ENCODE data around the gene MKKS. TPM values are rescaled to one million over a fixed set of nuclear protein-coding genes. Genes with fewer than 3 reads are reported as not detected.

The MKKS gene
- polyA plus RNA-seq, 1 of the 3 experiments (the other 2 are of a cell fraction) = 10.1 TPM

DNA sequence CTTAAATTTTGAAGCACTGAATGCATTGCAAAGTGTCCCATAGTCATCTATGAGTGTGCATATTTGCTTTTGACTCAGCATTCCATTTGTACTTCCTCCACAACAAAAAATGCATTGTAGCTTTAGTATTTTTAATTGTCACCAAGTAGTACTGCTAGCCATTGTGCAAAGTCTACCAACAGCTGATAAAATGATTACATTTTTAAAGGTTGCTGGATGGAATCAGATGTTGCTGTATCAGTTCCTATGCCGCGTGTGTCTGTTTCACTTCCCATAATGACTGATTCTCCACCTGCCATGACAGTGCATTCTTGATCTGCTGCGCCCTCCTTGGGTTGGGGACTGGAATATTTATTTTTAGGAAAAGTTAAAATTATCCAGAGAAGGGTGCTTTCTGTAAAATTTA, 42.3 kb upstream of the MKKS start:
- 96% methylated on average over 3 of the region's 3 CpGs for WGBS (ENCODE audit: low lambda C conversion rate)
- Histone ChIP-seq H3K79me2 (ENCODE audit: insufficient read depth) (peaks cover 5% of the 10 kb centered on the region; the same call in 1 of the 2 replicates), H2AFZ (ENCODE audit: low read depth) (no peak overlapping the region), H3K9me2 (no peaks in the 10 kb centered on the region), H4K20me1 (ENCODE audit: insufficient read depth) (no peaks in the 10 kb centered on the region), H3K9ac (no peak overlapping the region), H3K4me2 (no peak overlapping the region), H3K27me3 (ENCODE audit: insufficient read depth) (no peaks in the 10 kb centered on the region), H3K36me3 (replicated peaks in 1 of 2; ENCODE audit: control insufficient read depth in 1 of 2, insufficient read depth in 2 of 2, low read length in 1 of 2) (no peaks in the 10 kb centered on the region), H3K27ac (ENCODE audit: low read depth in 2 of 2, low read length in 1 of 2) (no peak overlapping the region), H3K4me3 (ENCODE audit: low read depth in 2 of 2, low read length in 1 of 2) (no peak overlapping the region), H3K9me3 (no peaks in the 10 kb centered on the region), H3F3A (replicated peaks; ENCODE audit: insufficient read depth) (no peaks in the 10 kb centered on the region), H3K4me1 (ENCODE audit: control insufficient read depth in 1 of 2, insufficient read depth in 2 of 2, low read depth in 1 of 2, low read length in 1 of 2) (peaks cover 3 to 7% of the 10 kb centered on the region in 2 experiments; a peak in 2 of 4 replicates)
- CTCF ChIA-PET = interaction anchor here (1.2 to 2.6 kb wide), 3 partner anchors 8 to 498 kb away, joined by 3 to 7 read pairs (median 3); no protein-coding TSS in a partner anchor
- DNase-seq = no peak
- TF ChIP-seq, protein P1, sequence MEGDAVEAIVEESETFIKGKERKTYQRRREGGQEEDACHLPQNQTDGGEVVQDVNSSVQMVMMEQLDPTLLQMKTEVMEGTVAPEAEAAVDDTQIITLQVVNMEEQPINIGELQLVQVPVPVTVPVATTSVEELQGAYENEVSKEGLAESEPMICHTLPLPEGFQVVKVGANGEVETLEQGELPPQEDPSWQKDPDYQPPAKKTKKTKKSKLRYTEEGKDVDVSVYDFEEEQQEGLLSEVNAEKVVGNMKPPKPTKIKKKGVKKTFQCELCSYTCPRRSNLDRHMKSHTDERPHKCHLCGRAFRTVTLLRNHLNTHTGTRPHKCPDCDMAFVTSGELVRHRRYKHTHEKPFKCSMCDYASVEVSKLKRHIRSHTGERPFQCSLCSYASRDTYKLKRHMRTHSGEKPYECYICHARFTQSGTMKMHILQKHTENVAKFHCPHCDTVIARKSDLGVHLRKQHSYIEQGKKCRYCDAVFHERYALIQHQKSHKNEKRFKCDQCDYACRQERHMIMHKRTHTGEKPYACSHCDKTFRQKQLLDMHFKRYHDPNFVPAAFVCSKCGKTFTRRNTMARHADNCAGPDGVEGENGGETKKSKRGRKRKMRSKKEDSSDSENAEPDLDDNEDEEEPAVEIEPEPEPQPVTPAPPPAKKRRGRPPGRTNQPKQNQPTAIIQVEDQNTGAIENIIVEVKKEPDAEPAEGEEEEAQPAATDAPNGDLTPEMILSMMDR (IDR thresholded peaks at IDR 0.05) = no peak
- TF ChIP-seq CHD2 (IDR thresholded peaks at IDR 0.05; ENCODE audit: low read length, partially characterized antibody) (no peak), YY1 (IDR thresholded peaks at IDR 0.05; ENCODE audit: low read depth) (no peak), MXI1 (IDR thresholded peaks at IDR 0.05; ENCODE audit: low read depth, low read length) (no peak), NRF1 (IDR thresholded peaks at IDR 0.05; ENCODE audit: low read depth, low read length) (no peak), SMC3 (IDR thresholded peaks at IDR 0.05; ENCODE audit: low read depth, low read length) (no peak), GATA2 (CRISPR knock-in tag; IDR thresholded peaks at IDR 0.05) (no peak), EP300 (IDR thresholded peaks at IDR 0.05; ENCODE audit: borderline replicate concordance in 1 of 2, low read depth in 1 of 2, low read length in 1 of 2) (no peak), TEAD4 (IDR thresholded peaks at IDR 0.05; ENCODE audit: borderline replicate concordance, insufficient read depth) (no peak), RCOR1 (IDR thresholded peaks at IDR 0.05; ENCODE audit: low read length) (no peak), TAF1 (IDR thresholded peaks at IDR 0.05; ENCODE audit: borderline replicate concordance, low read depth, low read length) (no peak), RAD21 (IDR thresholded peaks at IDR 0.05; ENCODE audit: low read length) (no peak), EZH2phosphoT487 (IDR thresholded peaks at IDR 0.05; ENCODE audit: borderline replicate concordance, low read depth) (no peak), RFX5 (IDR thresholded peaks at IDR 0.05; ENCODE audit: low read length) (no peak)
- TF ChIP-seq, protein P2, sequence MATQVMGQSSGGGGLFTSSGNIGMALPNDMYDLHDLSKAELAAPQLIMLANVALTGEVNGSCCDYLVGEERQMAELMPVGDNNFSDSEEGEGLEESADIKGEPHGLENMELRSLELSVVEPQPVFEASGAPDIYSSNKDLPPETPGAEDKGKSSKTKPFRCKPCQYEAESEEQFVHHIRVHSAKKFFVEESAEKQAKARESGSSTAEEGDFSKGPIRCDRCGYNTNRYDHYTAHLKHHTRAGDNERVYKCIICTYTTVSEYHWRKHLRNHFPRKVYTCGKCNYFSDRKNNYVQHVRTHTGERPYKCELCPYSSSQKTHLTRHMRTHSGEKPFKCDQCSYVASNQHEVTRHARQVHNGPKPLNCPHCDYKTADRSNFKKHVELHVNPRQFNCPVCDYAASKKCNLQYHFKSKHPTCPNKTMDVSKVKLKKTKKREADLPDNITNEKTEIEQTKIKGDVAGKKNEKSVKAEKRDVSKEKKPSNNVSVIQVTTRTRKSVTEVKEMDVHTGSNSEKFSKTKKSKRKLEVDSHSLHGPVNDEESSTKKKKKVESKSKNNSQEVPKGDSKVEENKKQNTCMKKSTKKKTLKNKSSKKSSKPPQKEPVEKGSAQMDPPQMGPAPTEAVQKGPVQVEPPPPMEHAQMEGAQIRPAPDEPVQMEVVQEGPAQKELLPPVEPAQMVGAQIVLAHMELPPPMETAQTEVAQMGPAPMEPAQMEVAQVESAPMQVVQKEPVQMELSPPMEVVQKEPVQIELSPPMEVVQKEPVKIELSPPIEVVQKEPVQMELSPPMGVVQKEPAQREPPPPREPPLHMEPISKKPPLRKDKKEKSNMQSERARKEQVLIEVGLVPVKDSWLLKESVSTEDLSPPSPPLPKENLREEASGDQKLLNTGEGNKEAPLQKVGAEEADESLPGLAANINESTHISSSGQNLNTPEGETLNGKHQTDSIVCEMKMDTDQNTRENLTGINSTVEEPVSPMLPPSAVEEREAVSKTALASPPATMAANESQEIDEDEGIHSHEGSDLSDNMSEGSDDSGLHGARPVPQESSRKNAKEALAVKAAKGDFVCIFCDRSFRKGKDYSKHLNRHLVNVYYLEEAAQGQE (IDR thresholded peaks at IDR 0.05; ENCODE audit: low read depth, low read length) = no peak
- TF ChIP-seq, protein P3, sequence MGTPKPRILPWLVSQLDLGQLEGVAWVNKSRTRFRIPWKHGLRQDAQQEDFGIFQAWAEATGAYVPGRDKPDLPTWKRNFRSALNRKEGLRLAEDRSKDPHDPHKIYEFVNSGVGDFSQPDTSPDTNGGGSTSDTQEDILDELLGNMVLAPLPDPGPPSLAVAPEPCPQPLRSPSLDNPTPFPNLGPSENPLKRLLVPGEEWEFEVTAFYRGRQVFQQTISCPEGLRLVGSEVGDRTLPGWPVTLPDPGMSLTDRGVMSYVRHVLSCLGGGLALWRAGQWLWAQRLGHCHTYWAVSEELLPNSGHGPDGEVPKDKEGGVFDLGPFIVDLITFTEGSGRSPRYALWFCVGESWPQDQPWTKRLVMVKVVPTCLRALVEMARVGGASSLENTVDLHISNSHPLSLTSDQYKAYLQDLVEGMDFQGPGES (IDR thresholded peaks at IDR 0.05; ENCODE audit: low read depth, low read length) = no peak
- TF ChIP-seq, protein P4, sequence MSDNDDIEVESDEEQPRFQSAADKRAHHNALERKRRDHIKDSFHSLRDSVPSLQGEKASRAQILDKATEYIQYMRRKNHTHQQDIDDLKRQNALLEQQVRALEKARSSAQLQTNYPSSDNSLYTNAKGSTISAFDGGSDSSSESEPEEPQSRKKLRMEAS (IDR thresholded peaks at IDR 0.05; ENCODE audit: low read depth) = no peak
- POLR2A ChIA-PET = no interaction called here
